WTC11 (cell line): ENCODE results near the gene STX19. TPM values are rescaled to one million over a fixed set of nuclear protein-coding genes. Genes with fewer than 3 reads are reported as not detected.

ENCODE experiments used
- ATAC-seq: fragments of 200-7000 bp; cut with Tn5 transposase; 2 replicates; pipeline ENCODE4 v1.10.0; 2021; ENCODE audit warnings: mild to moderate bottlenecking, moderate library complexity
- CTCF ChIA-PET: fragments of 300-600 bp; sonication (Branson Sonifier 250); formaldehyde crosslinking; loops from one replicate; lab custom pipeline; 2021; ENCODE audit warnings: antibody characterized with exemption; lab: Charles Lee
- POLR2A ChIA-PET: fragments of 350-600 bp; sonication (Branson Sonifier 250); formaldehyde crosslinking; loops from one replicate; lab custom pipeline; 2021; ENCODE audit warnings: antibody characterized with exemption; lab: Charles Lee
- DNase-seq: peaks from one replicate; pipeline ENCODE4 v3.0.0; 2021; ENCODE audit warnings: low spot score
- H3K27ac Mint-ChIP-seq: 2 replicates; pipeline ENCODE4 v1.8.0; 2021; ENCODE audit warnings: mixed read lengths
- H3K27me3 Mint-ChIP-seq: 2 replicates; pipeline ENCODE4 v1.8.0; 2021; ENCODE audit warnings: low read depth, mild to moderate bottlenecking, moderate library complexity, mixed read lengths
- H3K36me3 Mint-ChIP-seq: 2 replicates; pipeline ENCODE4 v1.8.0; 2021; ENCODE audit warnings: mixed read lengths
- H3K4me1 Mint-ChIP-seq: 2 replicates; pipeline ENCODE4 v1.8.0; 2022; ENCODE audit warnings: mixed read lengths
- H3K4me3 Mint-ChIP-seq: 2 replicates; pipeline ENCODE4 v1.8.0; 2021; ENCODE audit warnings: mild to moderate bottlenecking, moderate library complexity, mixed read lengths
- H3K9me3 Mint-ChIP-seq: 2 replicates; pipeline ENCODE4 v1.8.0; 2021; ENCODE audit warnings: mixed read lengths
- ATF6 ChIP-seq: sonication (generic); formaldehyde crosslinking; IDR thresholded peaks from 2 replicates; pipeline ENCODE4 v1.8.1; 2023; ENCODE audit warnings: mild to moderate bottlenecking, missing genetic modification reagents
- CREM ChIP-seq: sonication (generic); formaldehyde crosslinking; IDR thresholded peaks from 2 replicates; pipeline ENCODE4 v1.8.1; 2022; ENCODE audit warnings: mild to moderate bottlenecking, missing genetic modification reagents, moderate library complexity
- E2F4 ChIP-seq: sonication (generic); formaldehyde crosslinking; IDR thresholded peaks from 2 replicates; pipeline ENCODE4 v1.8.1; 2022; ENCODE audit warnings: low read depth, mild to moderate bottlenecking, moderate library complexity, missing genetic modification reagents, borderline replicate concordance
- E2F5 ChIP-seq: sonication (generic); formaldehyde crosslinking; IDR thresholded peaks from 2 replicates; pipeline ENCODE4 v1.8.1; 2022; ENCODE audit warnings: mild to moderate bottlenecking, moderate library complexity, missing genetic modification reagents
- MXD4 ChIP-seq: fragments of 250-450 bp; sonication (Bioruptor Pico); IDR thresholded peaks from 2 replicates; pipeline ENCODE4 v1.8.0; 2021; ENCODE audit warnings: mild to moderate bottlenecking, moderate library complexity, borderline replicate concordance
- NFYB ChIP-seq: sonication (generic); formaldehyde crosslinking; conservative IDR thresholded peaks from 2 replicates; pipeline ENCODE4 v1.8.0; 2022; ENCODE audit warnings: low read depth, missing genetic modification reagents
- PRDM15 ChIP-seq: sonication (generic); formaldehyde crosslinking; IDR thresholded peaks from 2 replicates; pipeline ENCODE4 v1.8.0; 2022; ENCODE audit warnings: missing genetic modification reagents
- RELA ChIP-seq: sonication (generic); formaldehyde crosslinking; IDR thresholded peaks from 2 replicates; pipeline ENCODE4 v1.8.1; 2022; ENCODE audit warnings: missing genetic modification reagents, mild to moderate bottlenecking, borderline replicate concordance
- RORB ChIP-seq: fragments of 250-450 bp; sonication (Bioruptor Pico); IDR thresholded peaks from 2 replicates; pipeline ENCODE4 v1.9.0; 2021; ENCODE audit warnings: mild to moderate bottlenecking
- SMAD3 ChIP-seq: sonication (generic); formaldehyde crosslinking; IDR thresholded peaks from 2 replicates; pipeline ENCODE4 v1.8.0; 2022; ENCODE audit warnings: missing genetic modification reagents, mild to moderate bottlenecking, borderline replicate concordance
- SMAD4 ChIP-seq: sonication (generic); formaldehyde crosslinking; IDR thresholded peaks from 2 replicates; pipeline ENCODE4 v1.8.0; 2022; ENCODE audit warnings: mild to moderate bottlenecking, missing genetic modification reagents
- TEAD4 ChIP-seq: sonication (generic); formaldehyde crosslinking; IDR thresholded peaks from 2 replicates; pipeline ENCODE4 v1.8.0; 2022; ENCODE audit warnings: mild to moderate bottlenecking, missing genetic modification reagents
- ZNF232 ChIP-seq: sonication (generic); formaldehyde crosslinking; IDR thresholded peaks from 2 replicates; pipeline ENCODE4 v1.8.0; 2022; ENCODE audit warnings: mild to moderate bottlenecking, missing genetic modification reagents
- total RNA-seq: library from RNA; stranded (reverse); gene quantifications from 3 replicates; pipeline ENCODE4 v1.2.3, GENCODE V29; 2021
- TF ChIP-seq, protein P1 (sequence below): sonication (generic); formaldehyde crosslinking; IDR thresholded peaks from 2 replicates; pipeline ENCODE4 v1.8.1; 2022; ENCODE audit warnings: mild to moderate bottlenecking, missing genetic modification reagents, moderate library complexity, borderline replicate concordance
- TF ChIP-seq, protein P2 (sequence below): sonication (generic); formaldehyde crosslinking; IDR thresholded peaks from 2 replicates; pipeline ENCODE4 v1.8.0; 2022; ENCODE audit warnings: mild to moderate bottlenecking, missing genetic modification reagents
- TF ChIP-seq, protein P3 (sequence below): sonication (generic); formaldehyde crosslinking; IDR thresholded peaks from 2 replicates; pipeline ENCODE4 v1.8.1; 2023; ENCODE audit warnings: mild to moderate bottlenecking, missing genetic modification reagents, moderate library complexity
- TF ChIP-seq, protein P4 (sequence below): sonication (generic); formaldehyde crosslinking; IDR thresholded peaks from 2 replicates; pipeline ENCODE4 v1.8.1; 2023; ENCODE audit warnings: mild to moderate bottlenecking, moderate library complexity, missing genetic modification reagents

Gene STX19
- total RNA-seq, 1 experiment from 2014 or later: not detected

DNA sequence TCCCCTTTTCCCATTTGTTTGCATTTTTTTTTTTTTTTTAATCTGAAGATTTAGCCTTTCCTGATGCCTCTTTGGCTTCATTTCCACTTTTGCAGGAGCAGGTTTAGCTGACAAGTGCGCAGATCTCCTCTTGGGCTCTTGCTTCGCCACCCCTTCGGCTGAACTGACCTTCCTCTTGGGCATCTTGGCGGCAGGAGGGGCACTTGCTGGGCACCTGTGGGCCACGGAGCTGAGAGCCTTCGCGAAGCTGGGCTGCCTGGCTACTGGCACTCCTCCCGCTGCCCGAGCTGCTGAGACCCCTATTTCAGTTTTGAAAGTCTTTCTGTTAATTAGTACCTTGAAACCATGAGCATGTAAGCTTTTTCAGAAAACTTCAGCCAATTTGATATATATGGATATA lies 39.6 kb downstream of the STX19 start:
- Mint-ChIP-seq H3K36me3 (no peaks in the 10 kb centered on the region), H3K27me3 (no peaks in the 10 kb centered on the region), H3K27ac (no peak overlapping the region), H3K4me3 (no peak overlapping the region), H3K9me3 (no peaks in the 10 kb centered on the region), H3K4me1 (no peaks in the 10 kb centered on the region; the same call in 1 of the 2 replicates)
- CTCF ChIA-PET: interaction anchor here (0.7 to 1.0 kb wide), 2 partner anchors 9 to 13 kb away, joined by 3 read pairs; partner anchors contain the start of gene ARL13B
- ATAC-seq (no peak), DNase-seq (no peak)
- POLR2A ChIA-PET: no interaction called here
- TF ChIP-seq ZNF232 (CRISPR knock-in tag) (no peak), RELA (CRISPR knock-in tag) (no peak), CREM (CRISPR knock-in tag) (no peak), TEAD4 (CRISPR knock-in tag) (no peak), RORB (CRISPR knock-in tag) (no peak), SMAD4 (no peak), E2F4 (CRISPR knock-in tag) (no peak), SMAD3 (CRISPR knock-in tag) (no peak), ATF6 (no peak)
- TF ChIP-seq, protein P1, sequence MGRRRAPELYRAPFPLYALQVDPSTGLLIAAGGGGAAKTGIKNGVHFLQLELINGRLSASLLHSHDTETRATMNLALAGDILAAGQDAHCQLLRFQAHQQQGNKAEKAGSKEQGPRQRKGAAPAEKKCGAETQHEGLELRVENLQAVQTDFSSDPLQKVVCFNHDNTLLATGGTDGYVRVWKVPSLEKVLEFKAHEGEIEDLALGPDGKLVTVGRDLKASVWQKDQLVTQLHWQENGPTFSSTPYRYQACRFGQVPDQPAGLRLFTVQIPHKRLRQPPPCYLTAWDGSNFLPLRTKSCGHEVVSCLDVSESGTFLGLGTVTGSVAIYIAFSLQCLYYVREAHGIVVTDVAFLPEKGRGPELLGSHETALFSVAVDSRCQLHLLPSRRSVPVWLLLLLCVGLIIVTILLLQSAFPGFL (CRISPR knock-in tag): no peak
- TF ChIP-seq, protein P2, sequence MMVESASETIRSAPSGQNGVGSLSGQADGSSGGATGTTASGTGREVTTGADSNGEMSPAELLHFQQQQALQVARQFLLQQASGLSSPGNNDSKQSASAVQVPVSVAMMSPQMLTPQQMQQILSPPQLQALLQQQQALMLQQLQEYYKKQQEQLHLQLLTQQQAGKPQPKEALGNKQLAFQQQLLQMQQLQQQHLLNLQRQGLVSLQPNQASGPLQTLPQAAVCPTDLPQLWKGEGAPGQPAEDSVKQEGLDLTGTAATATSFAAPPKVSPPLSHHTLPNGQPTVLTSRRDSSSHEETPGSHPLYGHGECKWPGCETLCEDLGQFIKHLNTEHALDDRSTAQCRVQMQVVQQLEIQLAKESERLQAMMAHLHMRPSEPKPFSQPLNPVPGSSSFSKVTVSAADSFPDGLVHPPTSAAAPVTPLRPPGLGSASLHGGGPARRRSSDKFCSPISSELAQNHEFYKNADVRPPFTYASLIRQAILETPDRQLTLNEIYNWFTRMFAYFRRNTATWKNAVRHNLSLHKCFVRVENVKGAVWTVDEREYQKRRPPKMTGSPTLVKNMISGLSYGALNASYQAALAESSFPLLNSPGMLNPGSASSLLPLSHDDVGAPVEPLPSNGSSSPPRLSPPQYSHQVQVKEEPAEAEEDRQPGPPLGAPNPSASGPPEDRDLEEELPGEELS (CRISPR knock-in tag): no peak

DNA sequence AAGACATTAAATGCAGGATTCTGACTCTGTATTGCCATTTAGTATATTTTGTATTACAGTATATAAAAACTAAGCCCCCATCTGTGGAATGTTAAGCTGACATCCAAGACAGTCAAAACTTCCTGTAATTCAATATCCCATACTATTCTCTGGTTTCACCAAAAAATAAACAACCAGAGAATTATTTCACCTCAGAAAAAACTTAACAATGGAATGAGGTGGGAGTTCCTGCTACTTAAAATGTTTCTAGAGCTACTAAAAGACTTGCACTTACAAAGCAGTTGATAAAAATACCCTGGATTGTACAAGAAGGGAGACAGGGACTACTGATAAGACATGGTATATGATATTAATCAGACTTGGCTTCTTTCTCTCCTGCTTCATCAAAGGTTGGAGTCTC lies 40.1 kb downstream of the STX19 start:
- CTCF ChIA-PET: interaction anchor here (0.7 kb wide), 1 partner anchor 13 kb away, joined by 3 read pairs; no protein-coding TSS in a partner anchor
- no peak for DNase-seq
- Mint-ChIP-seq H3K27ac (no peak overlapping the region), H3K4me3 (no peak overlapping the region), H3K9me3 (no peaks in the 10 kb centered on the region), H3K4me1 (no peaks in the 10 kb centered on the region), H3K36me3 (no peaks in the 10 kb centered on the region), H3K27me3 (no peaks in the 10 kb centered on the region)
- POLR2A ChIA-PET: no interaction called here
- TF ChIP-seq PRDM15 (CRISPR knock-in tag) (no peak), MXD4 (CRISPR knock-in tag) (no peak), NFYB (CRISPR knock-in tag) (no peak), E2F5 (CRISPR knock-in tag) (no peak)
- TF ChIP-seq, protein P3, sequence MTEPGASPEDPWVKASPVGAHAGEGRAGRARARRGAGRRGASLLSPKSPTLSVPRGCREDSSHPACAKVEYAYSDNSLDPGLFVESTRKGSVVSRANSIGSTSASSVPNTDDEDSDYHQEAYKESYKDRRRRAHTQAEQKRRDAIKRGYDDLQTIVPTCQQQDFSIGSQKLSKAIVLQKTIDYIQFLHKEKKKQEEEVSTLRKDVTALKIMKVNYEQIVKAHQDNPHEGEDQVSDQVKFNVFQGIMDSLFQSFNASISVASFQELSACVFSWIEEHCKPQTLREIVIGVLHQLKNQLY (CRISPR knock-in tag): no peak
- TF ChIP-seq, protein P4, sequence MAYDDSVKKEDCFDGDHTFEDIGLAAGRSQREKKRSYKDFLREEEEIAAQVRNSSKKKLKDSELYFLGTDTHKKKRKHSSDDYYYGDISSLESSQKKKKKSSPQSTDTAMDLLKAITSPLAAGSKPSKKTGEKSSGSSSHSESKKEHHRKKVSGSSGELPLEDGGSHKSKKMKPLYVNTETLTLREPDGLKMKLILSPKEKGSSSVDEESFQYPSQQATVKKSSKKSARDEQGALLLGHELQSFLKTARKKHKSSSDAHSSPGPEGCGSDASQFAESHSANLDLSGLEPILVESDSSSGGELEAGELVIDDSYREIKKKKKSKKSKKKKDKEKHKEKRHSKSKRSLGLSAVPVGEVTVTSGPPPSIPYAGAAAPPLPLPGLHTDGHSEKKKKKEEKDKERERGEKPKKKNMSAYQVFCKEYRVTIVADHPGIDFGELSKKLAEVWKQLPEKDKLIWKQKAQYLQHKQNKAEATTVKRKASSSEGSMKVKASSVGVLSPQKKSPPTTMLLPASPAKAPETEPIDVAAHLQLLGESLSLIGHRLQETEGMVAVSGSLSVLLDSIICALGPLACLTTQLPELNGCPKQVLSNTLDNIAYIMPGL (CRISPR knock-in tag): no peak
- no peak for ATAC-seq
